Fibroblast of lung (primary cell): ENCODE measurements around the gene FMNL1. TPM values are rescaled to one million over a fixed set of nuclear protein-coding genes. Genes with fewer than 3 reads are reported as not detected.

Experiments
- DNase-seq, 2 donors: peaks; one replicate each; pipeline versions ENCODE4 v3.0.0 to v3.0.0-alpha.2; 2010; ENCODE audit warnings: low read depth in 2 of 2
- H2AFZ ChIP-seq: 2 replicates; pipeline ENCODE4 v1.5.1; 2012; ENCODE audit warnings: low read length, control low read depth, inconsistent platforms
- H3K27ac ChIP-seq: 2 replicates; pipeline ENCODE4 v1.5.1; 2011; ENCODE audit warnings: low read length, control low read depth; ENCODE audit not compliant: insufficient read depth
- H3K27me3 ChIP-seq: 2 replicates; pipeline ENCODE4 v1.5.1; 2011; ENCODE audit warnings: mild to moderate bottlenecking, low read length; ENCODE audit not compliant: control insufficient read depth, insufficient read depth
- H3K36me3 ChIP-seq: 2 replicates; pipeline ENCODE4 v1.5.1; 2011; ENCODE audit warnings: low read length; ENCODE audit not compliant: control insufficient read depth, insufficient read depth
- H3K4me1 ChIP-seq: 2 replicates; pipeline ENCODE4 v1.5.1; 2011; ENCODE audit warnings: low read length; ENCODE audit not compliant: control insufficient read depth, insufficient read depth; ENCODE audit errors: extremely low read depth
- H3K4me2 ChIP-seq: 2 replicates; pipeline ENCODE4 v1.5.1; 2011; ENCODE audit warnings: low read length, control low read depth; ENCODE audit not compliant: insufficient read depth; ENCODE audit errors: extremely low read depth
- H3K4me3 ChIP-seq, 4 experiments: fragments of 200-600 bp in 1 of 4; sonication (generic) in 1 of 4; replicated peaks in 1 of 4; 2 replicates each; pipeline ENCODE4 v1.5.1; 2011 to 2016; ENCODE audit warnings: low read length in 4 of 4, low read depth in 3 of 4, mild to moderate bottlenecking in 3 of 4, control low read depth in 2 of 4, inconsistent platforms in 1 of 4, mixed read lengths in 1 of 4; ENCODE audit not compliant: insufficient read depth in 1 of 4; ENCODE audit errors: control extremely low read depth in 1 of 4
- H3K79me2 ChIP-seq: 2 replicates; pipeline ENCODE4 v1.5.1; 2012; ENCODE audit warnings: mild to moderate bottlenecking, low read length, inconsistent platforms; ENCODE audit not compliant: control insufficient read depth, insufficient read depth
- H3K9ac ChIP-seq: 2 replicates; pipeline ENCODE4 v1.5.1; 2011; ENCODE audit warnings: mild to moderate bottlenecking, low read length, control low read depth; ENCODE audit not compliant: insufficient read depth
- H3K9me3 ChIP-seq: 2 replicates; pipeline ENCODE4 v1.5.1; 2012; ENCODE audit warnings: low read depth, low read length; ENCODE audit not compliant: control insufficient read depth, insufficient read depth
- H4K20me1 ChIP-seq: 2 replicates; pipeline ENCODE4 v1.5.1; 2011; ENCODE audit warnings: low read length; ENCODE audit not compliant: control insufficient read depth, insufficient read depth; ENCODE audit errors: extremely low read depth
- CTCF ChIP-seq, 2 donors: IDR thresholded peaks in 1 of 2; conservative IDR thresholded peaks in 1 of 2; 1 replicate in 1 of 2; 2 replicates in 1 of 2; pipeline ENCODE4 v1.5.1; 2011 to 2012; ENCODE audit warnings: low read length in 2 of 2, control low read depth in 1 of 2, inconsistent platforms in 1 of 2, low read depth in 1 of 2, mild to moderate bottlenecking in 1 of 2
- EZH2 ChIP-seq: IDR thresholded peaks from 2 replicates; pipeline ENCODE4 v1.5.1; 2012; ENCODE audit warnings: low read length, control low read depth, mild to moderate bottlenecking; ENCODE audit errors: missing control alignments
- polyA plus RNA-seq, 2 donors: library from polyadenylated mRNA; depleted of rRNA in 1 of 2; stranded (reverse) in 1 of 2; unstranded in 1 of 2; fragments of >200 nt; gene quantifications; 2 replicates each; pipeline ENCODE4 v1.2.1, GENCODE V29; 2011 to 2012; ENCODE audit warnings: missing spikeins in 1 of 2
- total RNA-seq: library from RNA; depleted of rRNA; stranded (reverse); fragments of >200 nt; gene quantifications from 2 replicates; pipeline ENCODE4 v1.2.1, GENCODE V29; 2014

Gene FMNL1
- total and polyA plus RNA-seq, 2 donors (not counting 1 experiment from before 2014, with no cell fraction given): 1.1 to 2.8 TPM

- peaks cover 21% of the 10 kb centered on the region for H3K27me3 ChIP-seq
- no peaks in the 10 kb centered on the region for H3K79me2 ChIP-seq
- no peak overlapping the region for H3K4me2 ChIP-seq
- no peak for TF ChIP-seq CTCF (conservative IDR thresholded peaks at IDR 0.05 in 1 of 2, IDR thresholded peaks at IDR 0.05 in 1 of 2; ENCODE audit: low read depth in 1 of 2, low read length in 2 of 2)
- TF ChIP-seq EZH2: no peak
- no peaks in the 10 kb centered on the region for H3K9me3 ChIP-seq
- H3K4me3 ChIP-seq: no peak overlapping the region
- H3K36me3 ChIP-seq: no peaks in the 10 kb centered on the region
- H3K27ac ChIP-seq: no peak overlapping the region
- no peak overlapping the region for H2AFZ ChIP-seq
- no peaks in the 10 kb centered on the region for H4K20me1 ChIP-seq
- no peak overlapping the region for H3K9ac ChIP-seq
- H3K4me1 ChIP-seq: peaks cover 2% of the 10 kb centered on the region
- no peak for DNase-seq
Measured at GRCh38 chr17:45236282-45236606, 14.6 kb downstream of the FMNL1 start.

- no peak for DNase-seq
- TF ChIP-seq EZH2 (no peak), CTCF (conservative IDR thresholded peaks at IDR 0.05 in 1 of 2, IDR thresholded peaks at IDR 0.05 in 1 of 2; ENCODE audit: low read depth in 1 of 2, low read length in 2 of 2) (no peak)
- Histone ChIP-seq H3K4me1 (no peaks in the 10 kb centered on the region), H4K20me1 (no peaks in the 10 kb centered on the region), H3K79me2 (no peaks in the 10 kb centered on the region), H3K9ac (no peak overlapping the region), H3K4me3 (no peak overlapping the region), H3K4me2 (no peak overlapping the region), H2AFZ (no peak overlapping the region), H3K27me3 (peaks cover 21% of the 10 kb centered on the region), H3K9me3 (no peaks in the 10 kb centered on the region), H3K27ac (no peak overlapping the region), H3K36me3 (no peaks in the 10 kb centered on the region)
Measured at GRCh38 chr17:45237686-45238085, 16.0 kb downstream of the FMNL1 start.

DNA sequence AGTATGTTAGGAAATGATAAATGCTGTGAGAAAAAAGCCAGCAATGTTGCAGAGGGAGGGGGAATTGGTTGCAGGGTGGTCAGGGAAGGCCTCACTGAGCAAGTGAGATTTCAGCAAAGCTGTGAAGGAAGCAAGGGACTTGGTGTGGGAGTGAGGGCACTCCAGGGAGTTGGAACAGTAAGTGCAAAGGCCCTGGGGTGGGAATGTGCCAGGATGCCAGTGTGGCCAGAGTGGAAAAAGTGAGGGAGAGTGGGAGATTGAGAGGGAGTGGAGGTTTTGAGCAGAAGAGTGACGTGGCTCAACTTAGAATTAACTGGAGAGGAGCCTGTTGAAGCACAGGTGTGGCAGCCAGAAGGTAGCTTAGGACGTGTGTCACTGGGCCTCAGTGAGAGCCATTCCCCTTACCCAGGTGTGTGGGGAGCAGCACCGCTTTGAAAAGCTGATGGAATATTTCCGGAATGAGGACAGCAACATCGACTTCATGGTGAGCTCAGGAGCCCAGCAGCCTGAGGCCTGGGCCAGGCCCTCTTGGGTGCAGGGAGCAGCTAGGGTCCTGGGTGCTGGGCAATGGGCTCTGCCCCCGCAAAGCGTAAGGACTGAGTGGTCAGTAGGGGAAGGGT is 16.6 kb downstream of the FMNL1 start:
- TF ChIP-seq EZH2: no peak
- no peak for TF ChIP-seq CTCF (conservative IDR thresholded peaks at IDR 0.05 in 1 of 2, IDR thresholded peaks at IDR 0.05 in 1 of 2; ENCODE audit: low read depth in 1 of 2, low read length in 2 of 2)
- no peak overlapping the region for H2AFZ ChIP-seq

More for the DNA sequence above, 16.6 kb downstream of the FMNL1 start:
- no peak for DNase-seq
- Histone ChIP-seq H3K9me3 (no peaks in the 10 kb centered on the region), H3K27ac (no peak overlapping the region), H4K20me1 (no peaks in the 10 kb centered on the region), H3K36me3 (no peaks in the 10 kb centered on the region), H3K4me2 (no peak overlapping the region), H3K27me3 (peaks cover 21% of the 10 kb centered on the region), H3K9ac (no peak overlapping the region), H3K4me3 (no peak overlapping the region), H3K79me2 (no peaks in the 10 kb centered on the region), H3K4me1 (no peaks in the 10 kb centered on the region)
